MM.1S (cell line): ENCODE data around the gene IMP3.

Experiments used
- EZH2 ChIP-seq: fragments of 300-600 bp; sonication (generic); optimal IDR thresholded peaks from 2 replicates; pipeline ENCODE3; 2017; ENCODE audit warnings: low read depth, mild to moderate bottlenecking, antibody characterized with exemption, low read length, mixed read lengths
- EZH2phosphoT487 ChIP-seq: fragments of 300-600 bp; sonication (generic); IDR thresholded peaks from 2 replicates; pipeline ENCODE4 v1.6.1; 2018; ENCODE audit warnings: antibody characterized with exemption, low read length
- TF ChIP-seq, protein P1 (sequence below): fragments of 300-600 bp; sonication (generic); IDR thresholded peaks from 2 replicates; pipeline ENCODE4 v1.5.1; 2016; ENCODE audit warnings: antibody characterized with exemption, low read length, mixed read lengths

DNA sequence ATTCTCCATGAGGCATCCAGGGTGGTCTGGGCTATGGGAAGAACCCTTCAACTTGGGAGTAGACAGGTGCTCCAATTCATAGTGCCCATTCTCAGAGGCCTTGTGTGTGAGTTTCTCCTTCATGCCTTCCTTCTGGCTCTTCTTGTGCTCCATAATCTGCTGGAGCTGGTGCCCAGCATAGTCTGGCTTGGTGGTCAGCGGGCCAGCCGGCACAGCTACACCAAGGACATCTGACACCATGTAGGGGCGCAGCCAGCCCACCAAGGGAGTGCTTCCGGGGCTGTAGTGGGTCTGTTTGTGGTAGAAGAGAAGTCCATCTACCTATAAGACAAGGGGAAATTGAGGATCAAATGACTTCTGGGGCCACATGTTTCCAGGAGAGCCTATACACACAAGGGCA lies 41.7 kb downstream of the IMP3 start:
- TF ChIP-seq, protein P1, sequence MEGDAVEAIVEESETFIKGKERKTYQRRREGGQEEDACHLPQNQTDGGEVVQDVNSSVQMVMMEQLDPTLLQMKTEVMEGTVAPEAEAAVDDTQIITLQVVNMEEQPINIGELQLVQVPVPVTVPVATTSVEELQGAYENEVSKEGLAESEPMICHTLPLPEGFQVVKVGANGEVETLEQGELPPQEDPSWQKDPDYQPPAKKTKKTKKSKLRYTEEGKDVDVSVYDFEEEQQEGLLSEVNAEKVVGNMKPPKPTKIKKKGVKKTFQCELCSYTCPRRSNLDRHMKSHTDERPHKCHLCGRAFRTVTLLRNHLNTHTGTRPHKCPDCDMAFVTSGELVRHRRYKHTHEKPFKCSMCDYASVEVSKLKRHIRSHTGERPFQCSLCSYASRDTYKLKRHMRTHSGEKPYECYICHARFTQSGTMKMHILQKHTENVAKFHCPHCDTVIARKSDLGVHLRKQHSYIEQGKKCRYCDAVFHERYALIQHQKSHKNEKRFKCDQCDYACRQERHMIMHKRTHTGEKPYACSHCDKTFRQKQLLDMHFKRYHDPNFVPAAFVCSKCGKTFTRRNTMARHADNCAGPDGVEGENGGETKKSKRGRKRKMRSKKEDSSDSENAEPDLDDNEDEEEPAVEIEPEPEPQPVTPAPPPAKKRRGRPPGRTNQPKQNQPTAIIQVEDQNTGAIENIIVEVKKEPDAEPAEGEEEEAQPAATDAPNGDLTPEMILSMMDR = no peak
- no peak for TF ChIP-seq EZH2
- no peak for TF ChIP-seq EZH2phosphoT487
